Natural killer cell treated with Interleukin-12 subunit alpha and Interleukin-12 subunit beta and Interleukin-15 and Interleukin-18, amount 100 ng/mL, for 72 hours (primary cell): ENCODE results near the gene LYRM4. TPM values are rescaled to one million over a fixed set of nuclear protein-coding genes. Genes with fewer than 3 reads are reported as not detected.

Source experiments
- ATAC-seq, 2 donors: fragments of 150-1000 bp; cut with Tn5 transposase in 1 of 2; sonication (Bioruptor Pico), chemical (Tn5 transposase) in 1 of 2; 2 replicates each; pipeline ENCODE4 v1.10.0; 2021
- DNase-seq: peaks from one replicate; pipeline ENCODE4 v3.0.0; 2022; ENCODE audit warnings: low spot score
- H3K27ac Mint-ChIP-seq, 2 donors: 1 replicate in 1 of 2; 2 replicates in 1 of 2; pipeline ENCODE4 v1.8.0; 2022; ENCODE audit warnings: mixed read lengths in 2 of 2, mild to moderate bottlenecking in 1 of 2, moderate library complexity in 1 of 2
- H3K27me3 Mint-ChIP-seq, 2 donors: 1 replicate in 1 of 2; 2 replicates in 1 of 2; pipeline ENCODE4 v1.8.0; 2022; ENCODE audit warnings: mixed read lengths in 2 of 2
- H3K36me3 Mint-ChIP-seq: one replicate; pipeline ENCODE4 v1.8.0; 2022; ENCODE audit warnings: mixed read lengths
- H3K4me1 Mint-ChIP-seq, 2 donors: 1 replicate in 1 of 2; 2 replicates in 1 of 2; pipeline ENCODE4 v1.8.0; 2022; ENCODE audit warnings: low read depth in 2 of 2, mixed read lengths in 2 of 2, mild to moderate bottlenecking in 1 of 2
- H3K4me3 Mint-ChIP-seq: one replicate; pipeline ENCODE4 v1.8.0; 2022; ENCODE audit warnings: mixed read lengths
- H3K9me3 Mint-ChIP-seq: 2 replicates; pipeline ENCODE4 v1.8.0; 2022; ENCODE audit warnings: mixed read lengths
- total RNA-seq, 2 donors: library from RNA; stranded (reverse); gene quantifications; one replicate each; pipeline ENCODE4 v1.2.3, GENCODE V29; 2022

LYRM4 gene
- total RNA-seq, 2 donors from 2014 or later = 27.7 to 43.0 TPM

DNA sequence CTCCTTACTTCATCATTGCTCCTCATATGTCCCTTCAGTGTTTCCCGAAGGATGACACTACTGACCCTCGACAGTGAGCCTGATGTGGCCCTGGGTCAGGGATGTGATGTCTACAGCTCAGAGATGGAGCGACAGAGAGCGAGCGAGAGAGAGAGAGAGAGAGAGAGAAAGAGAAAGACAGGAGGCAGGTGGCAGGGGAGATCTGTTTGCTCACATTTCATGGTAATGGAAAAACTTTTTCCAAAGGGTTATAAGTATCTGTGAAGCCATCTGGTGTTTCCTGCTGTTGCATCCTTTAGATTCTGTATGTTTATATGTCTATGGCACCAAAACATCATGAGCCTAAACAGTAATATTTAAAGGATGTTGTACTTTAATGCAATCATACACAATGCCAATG, 98.4 kb downstream of the LYRM4 start:
- ATAC-seq = no peak
- Mint-ChIP-seq H3K4me3 (no peak overlapping the region), H3K27me3 (no peaks in the 10 kb centered on the region), H3K27ac (no peak overlapping the region), H3K36me3 (no peaks in the 10 kb centered on the region), H3K9me3 (no peaks in the 10 kb centered on the region), H3K4me1 (peaks cover 0 to 3% of the 10 kb centered on the region in 2 donors)
- no peak for DNase-seq

DNA sequence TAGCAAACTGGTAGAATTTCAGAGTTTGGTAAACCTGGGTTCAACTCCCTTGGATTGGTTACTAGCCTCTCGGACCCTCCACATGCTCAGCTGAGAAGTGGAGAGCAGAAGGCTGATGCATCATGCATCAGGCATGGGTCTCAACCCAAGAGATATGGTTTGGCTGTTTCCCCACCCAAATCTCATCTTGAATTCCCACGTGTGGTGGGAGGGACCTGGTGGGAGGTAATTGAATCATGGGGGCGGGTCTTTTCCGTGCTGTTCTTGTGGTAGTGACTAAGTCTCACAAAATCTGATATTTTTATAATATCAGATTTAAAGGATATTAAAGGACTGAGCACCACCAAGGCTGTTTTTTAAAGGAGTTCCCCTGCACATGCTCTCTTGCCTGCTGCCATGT, 100.5 kb downstream of the LYRM4 start:
- Mint-ChIP-seq H3K27me3 (no peaks in the 10 kb centered on the region), H3K36me3 (no peaks in the 10 kb centered on the region), H3K4me1 (peaks cover 0 to 3% of the 10 kb centered on the region in 2 donors), H3K27ac (no peak overlapping the region), H3K4me3 (no peak overlapping the region), H3K9me3 (no peaks in the 10 kb centered on the region)
- DNase-seq (no peak), ATAC-seq (no peak)

DNA sequence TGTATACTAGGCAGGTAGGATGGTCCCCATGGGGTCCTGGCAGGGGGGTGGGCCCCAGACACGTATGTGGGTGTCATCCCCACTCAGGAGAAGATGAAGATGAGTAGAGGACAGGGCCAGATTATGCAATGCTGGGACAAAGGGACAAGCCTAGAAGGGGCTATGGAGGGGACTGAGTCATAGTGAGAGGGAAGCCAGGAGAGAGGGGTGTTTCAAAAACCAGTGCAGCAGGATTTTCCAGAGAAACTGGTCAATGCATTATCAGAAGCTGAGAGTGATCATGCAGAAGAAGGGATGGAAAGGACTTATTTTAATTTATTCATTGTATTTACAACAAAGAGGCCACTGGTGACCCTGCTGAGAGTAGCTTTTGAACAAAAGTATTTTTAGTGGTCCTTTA, 101.6 kb downstream of the LYRM4 start:
- DNase-seq (no peak), ATAC-seq (no peak)
- peaks cover 0 to 3% of the 10 kb centered on the region in 2 donors for H3K4me1 Mint-ChIP-seq
- H3K4me3 Mint-ChIP-seq = no peak overlapping the region
- H3K36me3 Mint-ChIP-seq = no peaks in the 10 kb centered on the region
- H3K27ac Mint-ChIP-seq = no peak overlapping the region
- H3K9me3 Mint-ChIP-seq = no peaks in the 10 kb centered on the region
- H3K27me3 Mint-ChIP-seq = no peaks in the 10 kb centered on the region

DNA sequence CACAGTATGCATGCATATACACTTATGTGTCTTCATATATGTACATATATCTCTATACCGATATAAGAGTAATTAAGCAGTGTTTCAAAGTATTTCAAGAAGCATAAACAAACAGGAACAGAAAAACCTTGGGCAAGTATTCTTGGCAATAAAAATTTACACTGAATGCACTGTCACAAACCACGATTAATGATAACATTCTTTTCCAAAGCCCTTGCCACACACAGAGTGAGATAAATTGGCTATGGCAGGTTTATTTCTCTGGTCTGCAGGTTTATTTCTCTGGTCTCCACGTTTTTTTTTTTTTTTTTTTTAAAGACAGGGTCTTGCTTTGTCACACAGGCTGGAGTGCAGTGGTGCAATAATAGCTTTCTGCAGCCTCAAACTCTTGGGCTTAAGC, 102.6 kb downstream of the LYRM4 start:
- H3K4me1 Mint-ChIP-seq = peaks cover 0 to 3% of the 10 kb centered on the region in 2 donors
- H3K36me3 Mint-ChIP-seq = no peaks in the 10 kb centered on the region
- no peak overlapping the region for H3K27ac Mint-ChIP-seq
- DNase-seq (no peak), ATAC-seq (no peak)
- H3K4me3 Mint-ChIP-seq = no peak overlapping the region
- no peaks in the 10 kb centered on the region for H3K9me3 Mint-ChIP-seq
- H3K27me3 Mint-ChIP-seq = no peaks in the 10 kb centered on the region

DNA sequence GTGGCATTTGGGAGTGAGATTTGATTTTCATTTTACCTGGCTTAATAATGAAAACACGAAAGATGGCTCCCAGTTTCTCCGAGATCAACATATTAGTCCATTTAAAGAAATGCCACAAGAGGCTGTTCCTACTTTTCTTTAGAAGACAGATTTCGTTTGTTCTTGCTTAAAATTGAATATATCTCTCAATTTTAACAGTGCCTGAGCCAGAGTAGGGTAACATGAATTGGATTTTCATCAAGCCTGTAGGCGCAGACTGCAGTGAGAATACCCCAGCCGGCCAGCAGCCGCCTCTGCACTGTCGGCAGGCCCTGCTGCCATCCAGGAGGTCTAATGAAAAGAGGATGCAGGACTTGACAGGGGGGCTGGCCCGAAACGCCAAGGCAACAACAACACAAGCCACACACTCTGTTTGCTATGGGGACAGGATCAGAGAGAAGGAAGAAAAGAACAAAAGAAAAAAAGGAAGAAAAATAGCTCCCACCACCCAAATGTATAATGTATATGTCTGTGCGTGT, 103.1 kb downstream of the LYRM4 start:
- no peak for ATAC-seq
- no peak overlapping the region for H3K27ac Mint-ChIP-seq

DNA sequence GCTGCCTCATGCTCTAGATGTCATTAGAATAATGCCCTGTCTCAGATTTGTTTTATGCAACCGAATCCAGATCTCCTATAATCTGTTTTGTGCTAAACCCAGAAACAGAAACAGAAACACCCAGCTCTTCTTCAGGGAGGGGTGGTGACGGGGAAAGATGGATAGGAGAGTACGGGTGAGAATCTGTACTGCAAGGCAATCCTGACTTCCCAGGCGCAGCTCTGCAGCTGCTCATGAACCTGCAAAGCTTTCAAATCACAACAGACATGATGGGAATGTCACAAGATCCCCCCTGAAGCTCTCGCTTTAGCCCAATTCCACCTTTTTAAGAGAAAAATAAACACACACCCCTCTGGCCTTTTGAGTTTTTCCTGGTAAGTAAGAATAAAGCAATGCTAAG, 104.1 kb downstream of the LYRM4 start:
- Mint-ChIP-seq H3K4me3 (no peak overlapping the region), H3K4me1 (peaks cover 0 to 3% of the 10 kb centered on the region in 2 donors), H3K9me3 (no peaks in the 10 kb centered on the region), H3K27ac (no peak overlapping the region), H3K27me3 (no peaks in the 10 kb centered on the region), H3K36me3 (no peaks in the 10 kb centered on the region)
- DNase-seq (no peak), ATAC-seq (no peak)

More for the DNA sequence above, 103.1 kb downstream of the LYRM4 start:
- Mint-ChIP-seq H3K27me3 (no peaks in the 10 kb centered on the region), H3K9me3 (no peaks in the 10 kb centered on the region), H3K4me3 (no peak overlapping the region), H3K4me1 (peaks cover 0 to 3% of the 10 kb centered on the region in 2 donors), H3K36me3 (no peaks in the 10 kb centered on the region)
- DNase-seq = no peak

DNA sequence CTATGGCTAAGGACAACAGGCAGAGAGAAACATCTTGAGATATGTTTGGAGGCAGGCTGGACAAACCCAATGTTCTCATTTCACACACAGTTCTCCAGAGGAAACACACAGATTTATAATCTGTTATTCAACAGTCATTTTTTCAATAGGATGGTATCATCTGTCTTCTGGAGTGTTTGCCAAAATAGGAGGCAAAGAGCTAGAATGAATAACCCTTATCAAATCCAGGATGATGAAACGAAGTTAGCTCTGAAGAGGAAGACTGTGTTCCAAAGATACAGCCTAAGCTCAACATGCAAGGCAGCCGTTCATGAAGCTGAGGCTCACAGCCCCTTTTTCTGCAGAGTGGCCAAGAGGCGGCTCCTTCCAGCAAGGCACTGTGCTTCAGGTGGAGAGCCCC, 104.8 kb downstream of the LYRM4 start:
- no peak overlapping the region for H3K4me3 Mint-ChIP-seq
- H3K27ac Mint-ChIP-seq = no peak overlapping the region
- no peaks in the 10 kb centered on the region for H3K9me3 Mint-ChIP-seq
- H3K4me1 Mint-ChIP-seq = peaks cover 0 to 3% of the 10 kb centered on the region in 2 donors
- DNase-seq (no peak), ATAC-seq (no peak)
- no peaks in the 10 kb centered on the region for H3K36me3 Mint-ChIP-seq
- no peaks in the 10 kb centered on the region for H3K27me3 Mint-ChIP-seq

DNA sequence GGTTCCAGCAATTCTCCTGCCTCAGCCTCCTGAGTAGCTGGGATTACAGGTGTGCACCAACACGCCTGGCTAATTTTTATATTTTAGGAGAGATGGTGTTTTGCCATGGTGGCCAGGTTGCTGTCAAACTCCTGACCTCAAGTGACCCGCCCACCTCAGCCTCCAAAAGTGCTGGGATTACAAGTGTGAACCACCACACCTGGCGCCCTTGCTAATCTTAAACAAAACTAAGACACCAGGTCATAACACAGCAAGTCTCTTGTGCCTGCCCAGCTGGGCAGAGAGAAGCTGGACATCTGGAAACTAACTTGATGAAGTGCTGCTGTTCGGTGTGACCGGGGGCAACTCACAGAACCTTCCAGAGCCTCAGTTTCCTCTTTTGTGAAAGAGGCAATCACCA, 107.6 kb downstream of the LYRM4 start:
- no peak for DNase-seq
- Mint-ChIP-seq H3K36me3 (no peaks in the 10 kb centered on the region), H3K27me3 (no peaks in the 10 kb centered on the region), H3K9me3 (no peaks in the 10 kb centered on the region), H3K4me1 (no peaks in the 10 kb centered on the region), H3K4me3 (no peak overlapping the region), H3K27ac (no peak overlapping the region)
- ATAC-seq = no peak

DNA sequence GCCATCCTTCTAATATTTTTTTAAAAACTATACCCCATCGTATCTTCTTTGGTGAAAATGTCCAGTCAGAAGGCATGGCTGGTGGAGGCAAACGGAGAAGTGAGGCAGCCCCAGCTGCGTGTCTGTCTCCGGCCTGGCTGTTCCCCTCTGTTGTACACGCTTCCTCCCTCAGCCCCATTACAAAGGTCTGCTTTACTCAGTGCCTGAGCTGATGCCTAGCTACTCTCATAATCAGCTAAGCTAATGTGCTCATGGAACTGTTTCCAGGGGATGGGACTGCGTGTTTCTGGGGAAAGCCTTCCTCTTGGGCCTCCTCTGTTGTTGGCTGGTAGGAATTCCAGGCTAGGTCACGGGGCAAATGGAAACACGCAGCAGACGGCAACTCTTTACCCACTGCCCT, 108.3 kb downstream of the LYRM4 start:
- Mint-ChIP-seq H3K9me3 (no peaks in the 10 kb centered on the region), H3K4me3 (no peak overlapping the region), H3K4me1 (no peaks in the 10 kb centered on the region), H3K27ac (no peak overlapping the region), H3K36me3 (no peaks in the 10 kb centered on the region), H3K27me3 (no peaks in the 10 kb centered on the region)
- DNase-seq (no peak), ATAC-seq (no peak)

DNA sequence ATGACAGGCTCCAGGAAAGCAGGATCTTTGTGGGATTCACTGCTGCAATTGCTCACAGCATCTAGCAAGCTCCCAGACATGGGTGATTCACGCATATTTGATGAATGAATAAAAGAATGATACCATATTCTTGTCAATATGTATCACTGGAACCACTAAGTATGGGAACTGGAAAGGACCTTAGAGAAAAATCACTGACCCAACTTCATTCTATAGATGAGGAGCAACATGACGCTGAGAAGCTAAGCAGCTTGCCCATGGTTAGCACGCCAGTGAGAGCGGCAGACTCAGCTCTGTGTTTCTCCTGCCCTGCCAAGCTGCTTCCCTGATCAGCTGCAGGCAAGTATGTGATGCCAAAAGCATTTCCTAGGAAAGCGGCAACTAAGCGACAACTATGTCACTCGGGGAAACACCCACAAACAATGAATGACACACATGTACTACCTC, 108.8 kb downstream of the LYRM4 start:
- DNase-seq (no peak), ATAC-seq (no peak)
- H3K4me1 Mint-ChIP-seq = no peaks in the 10 kb centered on the region
- H3K4me3 Mint-ChIP-seq = no peak overlapping the region
- no peaks in the 10 kb centered on the region for H3K9me3 Mint-ChIP-seq
- no peak overlapping the region for H3K27ac Mint-ChIP-seq
- H3K27me3 Mint-ChIP-seq = no peaks in the 10 kb centered on the region
- no peaks in the 10 kb centered on the region for H3K36me3 Mint-ChIP-seq

DNA sequence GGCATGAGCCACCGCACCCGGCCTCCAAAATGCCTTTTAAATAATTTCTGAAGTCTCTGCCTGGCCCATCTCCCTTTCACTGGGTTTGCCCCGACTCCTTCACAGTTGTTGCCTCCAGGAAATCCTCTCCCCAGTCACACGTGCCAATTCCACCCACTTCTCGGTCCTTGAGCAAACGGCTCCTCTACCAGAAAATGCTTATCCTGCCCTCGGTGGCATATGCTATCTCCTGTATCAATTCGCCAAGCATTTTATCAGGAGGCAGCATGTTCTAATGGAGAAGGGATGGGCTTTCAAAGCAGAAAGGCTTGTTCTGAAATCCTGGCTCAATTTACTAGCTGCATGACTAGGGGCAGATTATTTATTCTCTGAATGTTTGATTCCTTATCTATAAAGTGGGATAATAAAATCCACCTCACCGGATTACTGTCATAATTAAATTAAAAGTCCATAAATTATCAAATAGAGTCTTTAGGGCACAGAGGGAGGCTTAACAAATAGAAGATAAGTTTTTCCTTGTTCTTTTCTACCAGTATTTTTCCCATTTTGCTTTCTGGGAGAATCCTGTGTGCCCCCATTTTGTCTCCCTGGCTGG, 109.3 kb downstream of the LYRM4 start:
- Mint-ChIP-seq H3K27ac (no peak overlapping the region), H3K36me3 (no peaks in the 10 kb centered on the region), H3K4me3 (no peak overlapping the region), H3K27me3 (no peaks in the 10 kb centered on the region), H3K4me1 (no peaks in the 10 kb centered on the region), H3K9me3 (no peaks in the 10 kb centered on the region)
- ATAC-seq (no peak), DNase-seq (no peak)

DNA sequence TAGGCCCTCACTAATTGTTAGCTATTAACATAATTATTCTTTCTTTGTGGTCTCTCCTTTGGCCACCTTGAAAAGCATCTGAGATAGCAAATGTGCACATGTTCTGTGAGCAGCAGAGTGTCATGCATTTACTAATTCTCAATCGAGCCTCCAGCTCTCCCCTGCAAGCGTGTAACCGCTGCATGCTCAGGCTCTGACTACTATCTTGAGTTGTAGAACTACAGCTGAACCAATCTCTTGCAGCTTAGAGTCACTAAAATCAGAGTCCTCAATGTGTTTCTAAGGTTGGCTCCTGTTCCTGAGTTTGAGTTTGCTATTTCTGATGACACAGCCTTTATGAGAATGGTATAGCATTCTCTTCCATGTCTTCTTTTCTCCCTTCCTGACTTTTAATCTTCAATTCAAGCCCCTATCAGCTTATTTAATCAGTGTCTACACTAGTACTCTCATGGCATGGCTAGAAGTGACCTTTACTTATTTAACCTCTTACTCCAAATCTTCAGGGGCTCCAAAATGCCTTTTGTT, 110.1 kb downstream of the LYRM4 start:
- Mint-ChIP-seq H3K27ac (no peak overlapping the region), H3K27me3 (no peaks in the 10 kb centered on the region)
- ATAC-seq = no peak

DNA sequence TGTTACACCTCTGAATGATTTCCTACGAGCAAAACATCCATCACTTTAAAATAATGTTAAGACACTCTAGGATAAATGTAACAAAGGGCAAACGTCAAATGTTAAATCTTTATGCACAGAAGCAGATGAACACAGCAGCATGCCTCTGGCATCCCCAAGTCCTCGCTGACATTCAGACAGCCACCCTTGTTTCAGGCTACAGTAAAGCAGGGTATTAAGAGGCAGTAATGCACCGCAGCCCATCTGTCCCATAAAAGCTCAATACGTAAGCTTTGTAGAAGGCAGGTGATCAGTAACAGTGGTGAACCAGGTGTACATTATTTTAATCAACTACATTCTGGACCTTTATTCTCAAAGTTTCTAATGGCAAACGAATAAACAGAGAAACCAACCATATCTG, 110.9 kb downstream of the LYRM4 start:
- no peaks in the 10 kb centered on the region for H3K36me3 Mint-ChIP-seq
- DNase-seq (no peak), ATAC-seq (no peak)
- no peaks in the 10 kb centered on the region for H3K27me3 Mint-ChIP-seq
- H3K27ac Mint-ChIP-seq = no peak overlapping the region
- H3K4me3 Mint-ChIP-seq = no peak overlapping the region
- no peaks in the 10 kb centered on the region for H3K9me3 Mint-ChIP-seq
- H3K4me1 Mint-ChIP-seq = no peaks in the 10 kb centered on the region

More for the DNA sequence above, 110.1 kb downstream of the LYRM4 start:
- DNase-seq = no peak
- Mint-ChIP-seq H3K4me3 (no peak overlapping the region), H3K36me3 (no peaks in the 10 kb centered on the region), H3K9me3 (no peaks in the 10 kb centered on the region), H3K4me1 (no peaks in the 10 kb centered on the region)

DNA sequence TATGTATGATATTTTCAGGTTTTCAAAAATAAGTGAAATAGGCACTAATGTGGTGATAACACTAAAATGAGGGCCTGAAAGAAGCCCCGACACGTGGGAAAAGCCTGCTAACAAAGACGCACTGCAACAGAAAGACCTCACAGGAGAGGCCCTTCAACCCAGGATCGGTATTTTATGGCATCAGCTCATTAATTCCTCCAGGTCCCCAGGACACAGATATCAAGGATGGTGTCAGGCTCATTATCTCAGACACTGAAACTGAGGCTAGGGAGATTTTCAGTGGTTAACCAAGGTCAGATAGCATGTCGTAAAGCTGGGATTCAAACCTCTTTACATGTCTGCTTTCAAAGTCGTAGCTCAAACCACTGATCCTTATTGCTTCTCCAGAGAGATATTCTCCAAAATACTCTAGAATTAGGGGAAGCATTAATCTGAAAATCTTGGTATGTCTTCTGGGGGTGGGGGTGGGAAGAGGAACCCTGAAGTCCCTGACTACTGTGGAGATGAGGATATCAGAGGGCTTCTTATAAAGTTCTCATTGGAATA, 111.5 kb downstream of the LYRM4 start:
- no peaks in the 10 kb centered on the region for H3K27me3 Mint-ChIP-seq
- H3K4me3 Mint-ChIP-seq = no peak overlapping the region
- H3K27ac Mint-ChIP-seq = no peak overlapping the region
- DNase-seq (no peak), ATAC-seq (no peak)
- H3K9me3 Mint-ChIP-seq = no peaks in the 10 kb centered on the region
- no peaks in the 10 kb centered on the region for H3K4me1 Mint-ChIP-seq
- no peaks in the 10 kb centered on the region for H3K36me3 Mint-ChIP-seq
